PC-3 (cell line): ENCODE measurements around the gene STMP1. TPM values are rescaled to one million over a fixed set of nuclear protein-coding genes. Genes with fewer than 3 reads are reported as not detected.
"Not testable (repeated sequence)": the region's sequence is repeated elsewhere in the genome, so short reads cannot be mapped to it uniquely, and the experiment has no call there.

Experiments used
- ATAC-seq: fragments of 200-7000 bp; cut with Tn5 transposase; 2 replicates; pipeline ENCODE4 v1.9.1; 2020; ENCODE audit warnings: mild to moderate bottlenecking, moderate library complexity
- BruUV-seq: library from RNA; stranded (reverse); fragments of 400-500 nt; replicated peaks from 2 replicates; lab custom pipeline; 2021; lab: Mats Ljungman, UMichigan
- CTCF ChIA-PET: fragments of 300-600 bp; sonication (Branson Sonifier 250); formaldehyde crosslinking; loops from one replicate; lab custom pipeline; 2022; ENCODE audit warnings: antibody characterized with exemption; lab: Charles Lee
- POLR2A ChIA-PET: fragments of 300-600 bp; sonication (Branson Sonifier 250); formaldehyde crosslinking; loops from one replicate; lab custom pipeline; 2022; ENCODE audit warnings: antibody characterized with exemption; ENCODE audit not compliant: unreplicated experiment; lab: Charles Lee
- DNase-seq: peaks from one replicate; pipeline ENCODE4 v3.0.0-alpha.2; 2015
- H2AFZ ChIP-seq: fragments of 300-600 bp; sonication (generic); 2 replicates; pipeline ENCODE4 v1.6.0; 2016; ENCODE audit warnings: antibody characterized with exemption, low read length
- H3F3A ChIP-seq: fragments of 300-600 bp; sonication (generic); one replicate; pipeline ENCODE4 v1.6.0; 2017; ENCODE audit warnings: antibody characterized with exemption, low read length, control low read depth, mild to moderate bottlenecking; ENCODE audit not compliant: unreplicated experiment
- H3K27ac ChIP-seq: fragments of 300-600 bp; sonication (generic); 2 replicates; pipeline ENCODE4 v1.5.1; 2016; ENCODE audit warnings: mild to moderate bottlenecking, low read length
- H3K27me3 ChIP-seq: fragments of 300-600 bp; sonication (generic); 2 replicates; pipeline ENCODE4 v1.6.1; 2016; ENCODE audit warnings: low read length, mixed read lengths
- H3K36me3 ChIP-seq: fragments of 300-600 bp; sonication (generic); 2 replicates; pipeline ENCODE4 v1.6.1; 2016; ENCODE audit warnings: low read depth, mixed run types, low read length, mixed read lengths
- H3K4me1 ChIP-seq: fragments of 300-600 bp; sonication (generic); 2 replicates; pipeline ENCODE4 v1.5.1; 2016; ENCODE audit warnings: low read length; ENCODE audit not compliant: insufficient read depth
- H3K4me2 ChIP-seq: fragments of 300-600 bp; sonication (generic); 2 replicates; pipeline ENCODE4 v1.6.0; 2016; ENCODE audit warnings: low read length
- H3K4me3 ChIP-seq: fragments of 300-600 bp; sonication (generic); 2 replicates; pipeline ENCODE4 v1.5.1; 2016; ENCODE audit warnings: mild to moderate bottlenecking, low read length, mixed read lengths
- H3K79me2 ChIP-seq: fragments of 300-600 bp; sonication (generic); 2 replicates; pipeline ENCODE4 v1.6.1; 2017; ENCODE audit warnings: low read length, mixed read lengths
- H3K9ac ChIP-seq: fragments of 300-600 bp; sonication (generic); 2 replicates; pipeline ENCODE4 v1.6.0; 2016; ENCODE audit warnings: mild to moderate bottlenecking, low read length
- H3K9me2 ChIP-seq: fragments of 300-600 bp; sonication (generic); replicated peaks from 2 replicates; pipeline ENCODE4 v1.6.1; 2016; ENCODE audit warnings: mixed run types, low read length, mixed read lengths
- H3K9me3 ChIP-seq: fragments of 300-600 bp; sonication (generic); 2 replicates; pipeline ENCODE4 v1.6.1; 2016; ENCODE audit warnings: low read length, mixed read lengths
- H4K20me1 ChIP-seq: fragments of 300-600 bp; sonication (generic); 2 replicates; pipeline ENCODE4 v1.6.1; 2016; ENCODE audit warnings: low read length, mixed read lengths
- EZH2 ChIP-seq: fragments of 300-600 bp; sonication (generic); IDR thresholded peaks from one replicate; pipeline ENCODE4 v1.6.1; 2017; ENCODE audit warnings: antibody characterized with exemption, mild to moderate bottlenecking, low read length; ENCODE audit not compliant: unreplicated experiment
- EZH2phosphoT487 ChIP-seq: fragments of 300-600 bp; sonication (generic); IDR thresholded peaks from 2 replicates; pipeline ENCODE4 v1.6.1; 2018; ENCODE audit warnings: mild to moderate bottlenecking, antibody characterized with exemption, low read length, borderline replicate concordance
- intact Hi-C: fragments of 100-400 bp; cut with micrococcal nuclease; formaldehyde crosslinking; loops from 2 replicates; pipeline ENCODE4 v1.9.0; 2023
- total RNA-seq: library from RNA; depleted of rRNA; stranded (reverse); fragments of >200 nt; gene quantifications from 2 replicates; pipeline ENCODE4 v1.2.3, GENCODE V29; 2014
- TF ChIP-seq, protein P1 (sequence below): fragments of 300-600 bp; sonication (generic); conservative IDR thresholded peaks from 2 replicates; pipeline ENCODE4 v1.5.1; 2017; ENCODE audit warnings: antibody characterized with exemption, low read depth, mild to moderate bottlenecking, low read length

Gene STMP1
- total RNA-seq, 1 experiment from 2014 or later = 8.8 TPM

DNA sequence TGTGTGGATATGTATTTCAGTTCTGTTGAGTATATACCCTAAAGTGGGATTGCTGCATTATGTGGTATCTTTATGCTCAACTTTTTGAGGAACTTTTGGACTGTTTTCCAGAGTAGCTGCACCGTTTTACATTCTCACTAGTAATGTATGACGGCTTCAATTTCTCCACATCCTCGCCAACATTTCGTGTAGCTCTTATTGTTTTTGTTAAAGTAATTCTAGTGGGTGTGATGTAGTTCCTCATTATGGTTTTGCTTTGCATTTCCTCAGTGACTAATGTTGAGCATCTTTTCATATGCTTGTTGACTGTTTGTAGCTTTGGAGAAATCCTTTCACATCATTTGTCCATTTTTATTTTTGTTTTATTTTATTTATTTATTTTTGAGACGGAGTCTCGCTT is 4.5 kb downstream of the STMP1 start:
- Histone ChIP-seq H3K36me3 (no peaks in the 10 kb centered on the region), H3K4me3 (no peak overlapping the region), H3K4me2 (no peak overlapping the region), H2AFZ (no peak overlapping the region), H3F3A (no peaks in the 10 kb centered on the region), H3K27me3 (no peaks in the 10 kb centered on the region), H3K79me2 (peaks cover 94% of the 10 kb centered on the region), H3K4me1 (peaks cover 18% of the 10 kb centered on the region), H3K9ac (no peak overlapping the region), H3K9me2 (no peaks in the 10 kb centered on the region), H3K27ac (no peak overlapping the region), H3K9me3 (no peaks in the 10 kb centered on the region), H4K20me1 (peaks cover 7% of the 10 kb centered on the region; the same call in 1 of the 2 replicates)
- ATAC-seq = no peak
- no peak for DNase-seq
- ChIA-PET POLR2A (no interaction called here), CTCF (no interaction called here)
- TF ChIP-seq EZH2 (no peak), EZH2phosphoT487 (no peak)
- TF ChIP-seq, protein P1, sequence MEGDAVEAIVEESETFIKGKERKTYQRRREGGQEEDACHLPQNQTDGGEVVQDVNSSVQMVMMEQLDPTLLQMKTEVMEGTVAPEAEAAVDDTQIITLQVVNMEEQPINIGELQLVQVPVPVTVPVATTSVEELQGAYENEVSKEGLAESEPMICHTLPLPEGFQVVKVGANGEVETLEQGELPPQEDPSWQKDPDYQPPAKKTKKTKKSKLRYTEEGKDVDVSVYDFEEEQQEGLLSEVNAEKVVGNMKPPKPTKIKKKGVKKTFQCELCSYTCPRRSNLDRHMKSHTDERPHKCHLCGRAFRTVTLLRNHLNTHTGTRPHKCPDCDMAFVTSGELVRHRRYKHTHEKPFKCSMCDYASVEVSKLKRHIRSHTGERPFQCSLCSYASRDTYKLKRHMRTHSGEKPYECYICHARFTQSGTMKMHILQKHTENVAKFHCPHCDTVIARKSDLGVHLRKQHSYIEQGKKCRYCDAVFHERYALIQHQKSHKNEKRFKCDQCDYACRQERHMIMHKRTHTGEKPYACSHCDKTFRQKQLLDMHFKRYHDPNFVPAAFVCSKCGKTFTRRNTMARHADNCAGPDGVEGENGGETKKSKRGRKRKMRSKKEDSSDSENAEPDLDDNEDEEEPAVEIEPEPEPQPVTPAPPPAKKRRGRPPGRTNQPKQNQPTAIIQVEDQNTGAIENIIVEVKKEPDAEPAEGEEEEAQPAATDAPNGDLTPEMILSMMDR = no peak
- intact Hi-C loops = no loop called here
- BruUV-seq = no TSS peak

DNA sequence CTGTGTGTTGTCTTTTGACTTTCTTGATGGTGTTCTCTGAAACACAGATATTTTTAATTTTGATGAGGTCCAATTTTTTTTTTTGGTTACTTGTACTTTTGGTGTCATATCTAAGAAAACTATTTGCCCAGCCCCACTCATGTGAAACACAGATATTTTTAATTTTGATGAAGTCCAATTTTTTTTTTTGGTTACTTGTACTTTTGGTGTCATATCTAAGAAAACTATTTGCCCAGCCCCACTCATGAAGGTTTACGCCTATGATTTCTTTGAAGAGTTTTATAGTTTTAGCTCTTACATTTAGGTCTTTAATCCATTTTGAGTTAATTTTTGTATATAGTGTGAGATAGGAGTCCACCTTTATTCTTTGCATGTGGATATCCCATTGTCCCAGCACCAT is 5.3 kb downstream of the STMP1 start:
- H3K27ac ChIP-seq, H3K36me3 ChIP-seq, POLR2A ChIA-PET, CTCF ChIA-PET, BruUV-seq, H3F3A ChIP-seq, H2AFZ ChIP-seq, intact Hi-C loops, H4K20me1 ChIP-seq, H3K4me2 ChIP-seq, ATAC-seq, H3K4me3 ChIP-seq, H3K9ac ChIP-seq, H3K9me3 ChIP-seq, H3K27me3 ChIP-seq, DNase-seq, H3K9me2 ChIP-seq: not testable (repeated sequence)
- H3K4me1 ChIP-seq = peaks cover 19% of the 10 kb centered on the region
- H3K79me2 ChIP-seq = peaks cover 96% of the 10 kb centered on the region

DNA sequence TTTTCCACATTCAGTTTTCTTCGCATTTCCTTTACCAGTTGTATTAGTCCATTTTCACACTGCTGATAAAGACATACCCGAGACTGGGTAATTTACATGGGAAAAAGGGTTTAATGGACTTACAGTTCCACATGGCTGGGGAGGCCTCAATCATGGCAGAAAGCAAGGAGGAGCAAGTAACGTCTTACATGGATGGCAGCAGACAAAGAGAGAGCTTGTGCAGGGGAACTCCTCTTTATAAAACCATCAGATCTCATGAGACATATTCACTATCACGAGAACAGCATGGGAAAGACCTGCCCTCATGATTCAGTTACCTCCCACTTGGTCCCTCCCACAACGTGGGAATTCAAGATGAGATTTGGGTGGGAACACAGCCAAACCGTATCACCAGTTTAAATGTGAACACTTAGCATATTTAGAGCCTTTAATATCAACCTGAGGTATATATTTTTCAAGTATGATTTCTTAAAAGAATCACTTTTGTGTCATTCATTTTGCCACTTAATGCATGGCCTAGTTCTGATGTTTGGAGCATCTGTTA is 6.6 kb downstream of the STMP1 start:
- H3K4me3 ChIP-seq, H3K4me2 ChIP-seq, H4K20me1 ChIP-seq, intact Hi-C loops, H3K27ac ChIP-seq, H3F3A ChIP-seq, CTCF ChIA-PET, H3K9me3 ChIP-seq, BruUV-seq, H3K27me3 ChIP-seq, ATAC-seq, H2AFZ ChIP-seq, POLR2A ChIA-PET, H3K9ac ChIP-seq, H3K9me2 ChIP-seq, H3K36me3 ChIP-seq, DNase-seq: not testable (repeated sequence)
- peaks cover 27% of the 10 kb centered on the region for H3K4me1 ChIP-seq
- peaks cover 85% of the 10 kb centered on the region for H3K79me2 ChIP-seq

DNA sequence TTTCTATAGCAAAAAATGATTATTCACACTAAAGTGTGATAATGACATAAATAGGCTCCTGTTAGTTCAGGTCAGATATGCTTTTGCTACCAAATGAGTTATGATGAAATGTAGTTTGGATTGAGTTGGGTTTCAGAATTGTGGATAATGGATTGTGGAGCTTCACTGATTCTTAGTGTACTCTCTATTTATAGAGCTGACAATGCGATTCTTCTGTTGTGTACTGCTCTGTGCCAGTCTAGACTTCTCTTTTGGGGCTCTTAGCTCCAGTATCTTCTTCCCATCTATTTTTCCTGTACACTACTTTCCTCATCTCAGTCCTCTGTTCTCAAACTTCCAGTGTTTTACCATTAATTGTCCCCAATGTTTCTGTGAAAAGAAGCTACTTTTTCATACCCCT is 7.5 kb downstream of the STMP1 start:
- H3F3A ChIP-seq = no peaks in the 10 kb centered on the region
- H4K20me1 ChIP-seq = peaks cover 7% of the 10 kb centered on the region; the same call in 1 of the 2 replicates
- peaks cover 22% of the 10 kb centered on the region for H3K4me1 ChIP-seq
- H3K36me3 ChIP-seq = peaks cover 8% of the 10 kb centered on the region; the same call in 1 of the 2 replicates
- H2AFZ ChIP-seq = no peak overlapping the region
- no TSS peak for BruUV-seq
- ATAC-seq (no peak), DNase-seq (no peak)
- intact Hi-C loops = loop anchor here (5.0 kb wide), 2 partner anchors 218 to 1923 kb away; no protein-coding TSS in a partner anchor
- POLR2A ChIA-PET = interaction anchor here (0.6 kb wide), 1 partner anchor 384 kb away, joined by 3 read pairs; no protein-coding TSS in a partner anchor
- H3K9ac ChIP-seq = no peak overlapping the region
- no peaks in the 10 kb centered on the region for H3K9me2 ChIP-seq
- peaks cover 83% of the 10 kb centered on the region for H3K79me2 ChIP-seq
- H3K9me3 ChIP-seq = no peaks in the 10 kb centered on the region
- H3K27me3 ChIP-seq = no peaks in the 10 kb centered on the region
- no peak overlapping the region for H3K4me2 ChIP-seq
- CTCF ChIA-PET = no interaction called here
- H3K4me3 ChIP-seq = no peak overlapping the region
- no peak overlapping the region for H3K27ac ChIP-seq
- TF ChIP-seq, protein P1 = no peak
- no peak for TF ChIP-seq EZH2
- no peak for TF ChIP-seq EZH2phosphoT487
